Loucy (cell line): ENCODE measurements around the gene CTSE.

Source experiments
- EZH2phosphoT487 ChIP-seq: fragments of 200-600 bp; IDR thresholded peaks from 2 replicates; pipeline ENCODE4 v1.6.1; 2018; ENCODE audit warnings: antibody characterized with exemption, mild to moderate bottlenecking, moderate library complexity, borderline replicate concordance
- TF ChIP-seq, protein P1 (sequence below): fragments of 200-600 bp; sonication (generic); conservative IDR thresholded peaks from 2 replicates; pipeline ENCODE4 v1.5.1; 2014; ENCODE audit warnings: mild to moderate bottlenecking, antibody characterized with exemption, low read length

DNA sequence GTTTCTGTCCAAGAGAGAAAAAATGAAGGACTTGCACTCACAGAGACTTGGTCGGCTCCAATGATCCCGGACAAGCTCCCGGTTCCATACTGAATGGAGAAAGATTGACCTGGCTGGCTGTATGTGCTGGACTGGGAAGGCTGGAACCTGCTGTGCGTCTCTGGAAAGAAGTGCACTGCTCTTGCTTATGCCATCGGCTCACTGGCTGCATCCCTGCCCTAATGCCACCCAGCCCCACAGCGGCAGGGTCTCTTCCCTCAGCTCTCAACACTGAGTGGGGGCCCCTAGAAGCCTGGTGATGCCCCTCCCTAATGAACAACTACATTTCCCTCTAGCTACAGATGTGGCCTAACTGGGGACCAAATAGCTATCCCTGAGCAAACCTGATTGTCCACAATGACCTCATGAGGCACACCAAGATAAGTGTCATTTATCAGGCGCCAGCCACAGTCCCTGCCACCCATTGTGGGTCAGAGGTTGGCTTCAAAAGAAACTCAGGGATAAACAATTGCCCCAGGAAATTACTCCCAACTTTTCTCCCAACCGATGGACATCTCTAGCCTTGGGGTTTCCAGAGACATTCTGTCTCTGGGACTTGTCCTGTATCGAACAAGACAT lies 2.6 kb downstream of the CTSE start:
- TF ChIP-seq, protein P1, sequence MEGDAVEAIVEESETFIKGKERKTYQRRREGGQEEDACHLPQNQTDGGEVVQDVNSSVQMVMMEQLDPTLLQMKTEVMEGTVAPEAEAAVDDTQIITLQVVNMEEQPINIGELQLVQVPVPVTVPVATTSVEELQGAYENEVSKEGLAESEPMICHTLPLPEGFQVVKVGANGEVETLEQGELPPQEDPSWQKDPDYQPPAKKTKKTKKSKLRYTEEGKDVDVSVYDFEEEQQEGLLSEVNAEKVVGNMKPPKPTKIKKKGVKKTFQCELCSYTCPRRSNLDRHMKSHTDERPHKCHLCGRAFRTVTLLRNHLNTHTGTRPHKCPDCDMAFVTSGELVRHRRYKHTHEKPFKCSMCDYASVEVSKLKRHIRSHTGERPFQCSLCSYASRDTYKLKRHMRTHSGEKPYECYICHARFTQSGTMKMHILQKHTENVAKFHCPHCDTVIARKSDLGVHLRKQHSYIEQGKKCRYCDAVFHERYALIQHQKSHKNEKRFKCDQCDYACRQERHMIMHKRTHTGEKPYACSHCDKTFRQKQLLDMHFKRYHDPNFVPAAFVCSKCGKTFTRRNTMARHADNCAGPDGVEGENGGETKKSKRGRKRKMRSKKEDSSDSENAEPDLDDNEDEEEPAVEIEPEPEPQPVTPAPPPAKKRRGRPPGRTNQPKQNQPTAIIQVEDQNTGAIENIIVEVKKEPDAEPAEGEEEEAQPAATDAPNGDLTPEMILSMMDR, result no peak
- no peak for TF ChIP-seq EZH2phosphoT487
